ENCODE measurements around the gene ATP5MC3.

The ATP5MC3 gene

DNA sequence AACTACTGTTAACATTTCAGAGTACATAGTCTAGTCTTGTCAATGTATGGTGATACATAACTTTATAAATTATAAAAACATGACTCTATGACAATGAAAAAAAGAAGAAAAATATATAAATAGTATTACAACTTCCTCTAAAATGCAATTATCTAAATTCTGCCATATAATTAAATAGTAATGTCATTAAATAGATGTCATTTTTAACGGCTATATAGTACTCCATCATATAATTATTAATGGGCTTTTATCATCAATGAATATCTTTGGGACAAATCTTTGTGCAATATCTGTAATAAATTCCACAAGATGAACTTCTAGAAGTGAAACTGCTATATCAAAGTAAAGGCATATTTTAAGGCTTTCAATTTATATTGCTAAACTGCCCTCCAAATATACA is 38.3 kb downstream of the ATP5MC3 start:
- TF ChIP-seq, protein P1, sequence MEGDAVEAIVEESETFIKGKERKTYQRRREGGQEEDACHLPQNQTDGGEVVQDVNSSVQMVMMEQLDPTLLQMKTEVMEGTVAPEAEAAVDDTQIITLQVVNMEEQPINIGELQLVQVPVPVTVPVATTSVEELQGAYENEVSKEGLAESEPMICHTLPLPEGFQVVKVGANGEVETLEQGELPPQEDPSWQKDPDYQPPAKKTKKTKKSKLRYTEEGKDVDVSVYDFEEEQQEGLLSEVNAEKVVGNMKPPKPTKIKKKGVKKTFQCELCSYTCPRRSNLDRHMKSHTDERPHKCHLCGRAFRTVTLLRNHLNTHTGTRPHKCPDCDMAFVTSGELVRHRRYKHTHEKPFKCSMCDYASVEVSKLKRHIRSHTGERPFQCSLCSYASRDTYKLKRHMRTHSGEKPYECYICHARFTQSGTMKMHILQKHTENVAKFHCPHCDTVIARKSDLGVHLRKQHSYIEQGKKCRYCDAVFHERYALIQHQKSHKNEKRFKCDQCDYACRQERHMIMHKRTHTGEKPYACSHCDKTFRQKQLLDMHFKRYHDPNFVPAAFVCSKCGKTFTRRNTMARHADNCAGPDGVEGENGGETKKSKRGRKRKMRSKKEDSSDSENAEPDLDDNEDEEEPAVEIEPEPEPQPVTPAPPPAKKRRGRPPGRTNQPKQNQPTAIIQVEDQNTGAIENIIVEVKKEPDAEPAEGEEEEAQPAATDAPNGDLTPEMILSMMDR (IDR thresholded peaks at IDR 0.05; ENCODE audit: insufficient read depth, low read depth, low read length, missing control alignments) = no peak
- no peak for DNase-seq (ENCODE audit: low read depth)
- H3K4me3 ChIP-seq (ENCODE audit: low read depth, low read length) = no peak overlapping the region

DNA sequence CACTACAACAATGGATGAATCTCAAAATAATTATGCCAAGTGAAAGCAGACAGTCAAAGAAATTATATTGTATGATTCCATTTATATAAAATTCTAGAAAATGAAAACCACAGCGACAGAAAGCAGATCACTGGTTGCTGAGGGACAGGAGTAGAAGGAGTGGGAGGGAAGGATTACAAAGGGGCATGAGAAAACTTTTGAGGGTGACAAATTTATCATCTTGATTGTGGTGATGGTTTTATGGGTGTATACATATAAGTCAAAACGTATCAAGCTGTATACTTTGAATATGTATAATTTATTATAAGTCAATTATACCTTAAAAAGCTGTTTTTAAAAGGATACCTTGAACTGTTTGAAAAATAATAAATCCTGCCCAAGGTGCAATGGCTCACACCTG is 41.2 kb downstream of the ATP5MC3 start:
- TF ChIP-seq, protein P1 (IDR thresholded peaks at IDR 0.05; ENCODE audit: insufficient read depth, low read depth, low read length, missing control alignments) = no peak
- no peak for DNase-seq (ENCODE audit: low read depth)
- H3K4me3 ChIP-seq (ENCODE audit: low read depth, low read length) = no peak overlapping the region

DNA sequence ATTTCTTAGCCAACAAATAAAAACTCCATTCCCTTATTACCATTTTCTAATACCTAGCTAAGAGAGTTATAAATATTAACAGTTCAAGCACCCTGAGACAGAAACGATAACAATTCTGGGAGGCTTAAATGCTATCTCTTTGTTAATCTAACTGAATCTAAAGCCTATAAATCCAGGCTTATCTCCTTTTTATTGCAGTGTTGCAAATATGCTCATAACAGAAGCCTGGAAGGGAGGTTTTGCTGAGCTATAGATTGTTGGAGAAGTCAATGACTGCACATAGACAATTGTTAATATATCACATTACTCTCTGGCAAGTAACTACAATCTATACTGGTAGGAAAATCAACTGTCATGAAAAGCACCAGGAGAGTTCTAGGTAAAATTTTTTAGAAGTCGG is 43.7 kb downstream of the ATP5MC3 start:
- DNase-seq (ENCODE audit: low read depth) = no peak
- no peak overlapping the region for H3K4me3 ChIP-seq (ENCODE audit: low read depth, low read length)
- TF ChIP-seq, protein P1 (IDR thresholded peaks at IDR 0.05; ENCODE audit: insufficient read depth, low read depth, low read length, missing control alignments) = no peak

DNA sequence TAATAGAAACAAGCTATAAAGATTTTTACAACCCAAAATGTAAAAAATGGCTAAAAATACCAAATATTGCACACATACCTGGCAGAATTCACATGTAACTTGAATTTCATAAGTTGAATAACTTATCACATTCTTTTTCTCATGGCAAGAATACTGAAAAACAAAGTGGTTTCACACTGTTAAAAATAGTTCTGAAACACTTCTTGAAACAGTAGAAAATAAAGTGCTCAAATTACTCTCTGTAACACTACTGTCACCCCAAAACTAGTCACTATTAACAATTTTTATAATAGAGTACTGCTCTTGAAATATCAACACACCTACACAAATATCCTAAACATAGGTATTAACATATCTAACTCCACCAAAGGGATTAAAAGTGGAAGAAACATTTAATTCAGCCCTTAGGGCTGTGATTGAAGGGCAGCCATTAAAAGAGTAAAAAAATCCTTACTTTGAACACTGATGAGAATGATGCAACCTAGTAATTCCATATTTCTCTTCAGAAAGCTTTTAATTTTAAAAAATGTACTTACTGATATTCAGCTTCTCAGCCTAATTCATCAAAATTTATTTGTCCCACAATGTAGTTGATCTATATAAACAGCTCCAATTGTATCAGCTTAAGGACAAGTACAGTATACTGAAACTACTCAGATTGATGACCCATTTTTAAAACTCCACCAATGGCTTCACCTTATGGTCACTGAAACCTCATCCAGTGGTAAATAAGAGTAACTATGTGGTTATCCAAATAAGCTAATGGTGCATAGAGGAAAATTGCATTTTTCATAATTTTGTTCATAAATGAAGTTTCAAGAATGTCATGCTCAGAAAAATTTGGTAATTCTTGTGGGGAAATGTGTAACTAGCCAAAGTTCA is 44.9 kb downstream of the ATP5MC3 start:
- DNase-seq (ENCODE audit: low read depth) = peak; percentile 53
- TF ChIP-seq, protein P1 (IDR thresholded peaks at IDR 0.05; ENCODE audit: insufficient read depth, low read depth, low read length, missing control alignments) = no peak
- H3K4me3 ChIP-seq (ENCODE audit: low read depth, low read length) = peak overlapping the region; percentile 27

DNA sequence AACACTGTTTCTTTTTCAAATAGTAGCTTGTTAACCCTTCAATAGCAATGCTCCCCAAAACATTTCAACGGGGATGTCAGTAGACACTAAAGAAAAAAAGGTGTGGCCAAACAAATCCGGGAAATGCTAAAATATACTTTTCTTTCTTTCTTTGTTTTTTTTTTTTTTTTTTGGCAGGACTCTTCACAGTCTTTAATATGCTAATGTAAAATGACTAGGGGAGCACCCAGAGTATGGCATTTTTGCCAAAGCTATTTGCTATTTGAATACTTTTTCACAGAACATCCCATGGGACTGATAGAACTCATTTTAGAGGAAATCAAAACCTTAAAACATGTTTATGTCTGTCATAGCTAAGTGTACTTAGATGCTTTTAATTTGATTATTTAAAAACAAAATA is 45.6 kb downstream of the ATP5MC3 start:
- DNase-seq (ENCODE audit: low read depth) = no peak
- no peak overlapping the region for H3K4me3 ChIP-seq (ENCODE audit: low read depth, low read length)
- TF ChIP-seq, protein P1 (IDR thresholded peaks at IDR 0.05; ENCODE audit: insufficient read depth, low read depth, low read length, missing control alignments) = no peak

DNA sequence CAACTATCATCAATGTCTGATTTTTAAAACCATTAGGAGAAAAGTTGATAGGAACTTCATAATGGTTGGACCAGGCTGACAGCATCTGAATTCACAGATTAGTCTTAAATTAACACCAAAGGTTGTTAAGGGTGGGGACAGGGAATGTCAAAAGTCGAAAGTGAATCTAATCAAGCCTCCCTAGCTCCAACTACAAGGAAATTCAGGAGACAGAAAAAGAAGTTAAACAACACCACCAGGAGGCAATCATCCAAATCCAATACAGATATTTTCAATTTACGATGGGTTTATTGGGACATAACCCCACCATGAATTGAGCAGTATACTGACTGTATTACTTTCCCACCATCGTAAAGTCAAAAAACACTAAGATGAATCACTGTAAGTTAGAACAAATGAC is 46.3 kb downstream of the ATP5MC3 start:
- DNase-seq (ENCODE audit: low read depth) = no peak
- TF ChIP-seq, protein P1 (IDR thresholded peaks at IDR 0.05; ENCODE audit: insufficient read depth, low read depth, low read length, missing control alignments) = no peak
- no peak overlapping the region for H3K4me3 ChIP-seq (ENCODE audit: low read depth, low read length)

DNA sequence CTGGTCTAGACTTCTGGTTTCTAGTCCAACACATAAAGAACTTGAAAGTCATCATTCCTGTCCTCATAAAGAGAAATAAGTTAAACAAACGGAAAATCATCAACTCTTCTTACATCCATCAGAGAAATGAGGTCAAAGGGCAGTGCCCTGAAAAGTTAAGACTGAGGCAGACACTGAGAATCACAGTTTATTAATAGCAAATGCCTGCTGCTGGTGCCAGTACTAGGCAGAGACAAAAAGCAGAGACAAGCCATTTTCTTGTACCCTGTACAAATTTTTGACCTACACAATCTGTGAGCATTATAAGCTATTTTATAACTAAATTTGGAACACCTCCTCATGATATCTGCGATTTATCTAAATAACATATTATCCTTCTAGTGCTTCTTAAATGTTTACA is 50.3 kb downstream of the ATP5MC3 start:
- no peak overlapping the region for H3K4me3 ChIP-seq (ENCODE audit: low read depth, low read length)
- TF ChIP-seq, protein P1 (IDR thresholded peaks at IDR 0.05; ENCODE audit: insufficient read depth, low read depth, low read length, missing control alignments) = no peak
- no peak for DNase-seq (ENCODE audit: low read depth)
